DMS153 (cell line): ENCODE results near the gene ZBTB48.
A peak's percentile ranks its signal among the peaks of the same experiment; 100 is the strongest.

Experiments used
- DNase-seq: peaks from one replicate; lab custom pipeline; 2025; lab: John Stamatoyannopoulos, UW

The ZBTB48 gene

DNA sequence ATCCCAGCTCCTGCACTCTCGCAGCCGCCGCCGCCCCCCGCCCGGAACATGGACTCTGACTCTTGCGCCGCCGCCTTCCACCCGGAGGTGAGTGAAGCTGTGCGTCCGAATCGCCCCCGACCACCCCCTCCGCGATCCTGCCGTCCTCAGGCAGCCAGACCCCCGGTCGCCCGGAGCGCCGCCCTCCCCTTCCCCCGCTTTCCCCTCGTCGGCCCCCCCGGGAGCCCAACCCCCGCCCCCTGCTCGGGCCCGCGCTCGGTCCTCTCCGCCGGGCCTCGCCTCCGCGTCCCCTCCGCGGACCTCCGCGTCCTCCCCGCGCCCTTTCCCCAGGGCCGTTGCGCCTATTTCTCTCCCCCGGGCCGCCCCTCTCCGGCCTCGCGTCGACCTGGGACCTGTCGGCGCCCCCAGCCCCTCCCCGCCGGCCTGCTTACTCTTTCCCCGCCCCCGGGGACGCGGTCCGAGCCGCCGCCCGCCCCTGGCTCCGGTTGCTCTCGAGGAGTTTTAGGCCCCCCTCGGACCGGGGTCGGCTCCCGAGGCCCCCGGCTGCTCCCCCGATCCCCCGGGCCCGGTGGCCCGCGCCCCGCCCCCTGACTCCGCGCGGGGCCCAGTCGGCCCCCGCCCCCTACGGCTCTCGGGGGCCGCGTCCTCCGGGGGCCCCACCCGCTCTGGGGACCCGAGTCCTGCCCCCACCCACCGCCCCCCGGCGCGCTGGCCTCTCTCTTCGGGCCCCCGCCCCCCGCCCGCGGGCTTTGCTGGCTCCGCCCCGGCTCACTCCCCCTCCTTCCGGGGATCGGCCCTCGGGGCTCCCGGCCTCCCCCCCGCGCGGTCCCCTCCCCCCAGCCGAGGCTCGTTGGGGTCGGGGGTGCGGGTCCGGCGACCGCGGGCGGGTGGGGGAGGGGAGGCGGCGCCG, 34.5 kb downstream of the ZBTB48 start:
- DNase-seq = no peak

DNA sequence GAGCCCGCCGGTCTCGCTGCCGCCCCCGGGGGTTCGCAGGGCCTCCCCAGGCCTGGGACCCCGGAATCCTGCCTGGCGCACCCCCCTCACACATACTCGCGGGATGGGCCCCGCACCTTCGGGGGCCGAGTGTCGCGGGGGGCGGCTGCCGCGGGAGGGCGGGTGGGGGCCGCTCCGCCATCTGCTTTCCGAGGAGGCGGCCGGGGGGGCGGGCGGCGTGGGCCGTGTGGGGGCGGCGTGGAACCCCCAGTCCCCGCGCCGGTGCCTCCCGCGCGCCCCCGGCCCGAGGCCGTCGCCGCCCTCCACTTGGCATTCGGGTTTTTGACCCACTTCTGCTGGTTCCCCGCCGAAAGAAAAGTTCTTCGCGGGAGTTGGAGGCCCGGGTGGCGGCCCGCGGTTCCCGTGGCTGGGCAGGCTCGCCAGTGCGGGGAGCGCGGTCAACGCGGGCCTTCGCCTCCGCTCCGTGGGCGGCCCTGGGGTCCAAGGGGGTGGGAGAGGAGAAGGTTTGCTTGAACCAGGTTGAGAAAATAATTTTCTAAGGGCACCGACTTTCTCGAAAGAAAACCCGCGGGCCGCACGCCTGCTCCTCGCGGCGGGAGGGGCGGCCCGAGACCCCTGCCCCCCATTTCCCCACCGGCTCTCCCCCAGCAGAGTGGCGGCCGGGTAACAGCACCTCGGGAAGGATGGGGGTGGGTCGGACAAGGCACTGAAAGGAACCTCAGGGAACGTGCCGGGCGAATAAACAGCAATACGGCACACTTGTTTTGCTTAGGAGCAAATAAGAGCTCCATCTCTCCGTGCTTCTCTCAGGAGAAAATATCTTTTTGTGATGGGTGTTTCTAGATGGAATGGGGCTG, 35.4 kb downstream of the ZBTB48 start:
- no peak for DNase-seq

DNA sequence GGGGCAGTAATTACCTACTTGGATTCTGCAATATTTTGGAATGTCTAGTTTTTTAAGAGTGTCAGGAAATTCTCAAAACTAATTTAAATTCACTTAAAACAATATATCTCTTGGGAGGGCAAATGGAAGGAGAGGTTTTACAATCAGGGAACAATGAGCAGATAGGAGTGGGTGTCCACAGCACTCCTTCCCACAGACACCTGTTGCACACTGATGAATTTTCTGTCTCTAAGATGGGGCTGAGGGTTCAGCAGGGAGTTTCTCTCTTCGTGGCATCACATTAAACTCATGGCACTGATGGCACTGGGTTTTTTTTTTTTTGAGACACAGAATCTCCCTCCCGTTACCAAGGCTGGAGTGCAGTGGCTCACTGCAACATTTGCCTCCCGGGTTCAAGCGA, 39.3 kb downstream of the ZBTB48 start:
- DNase-seq = no peak

DNA sequence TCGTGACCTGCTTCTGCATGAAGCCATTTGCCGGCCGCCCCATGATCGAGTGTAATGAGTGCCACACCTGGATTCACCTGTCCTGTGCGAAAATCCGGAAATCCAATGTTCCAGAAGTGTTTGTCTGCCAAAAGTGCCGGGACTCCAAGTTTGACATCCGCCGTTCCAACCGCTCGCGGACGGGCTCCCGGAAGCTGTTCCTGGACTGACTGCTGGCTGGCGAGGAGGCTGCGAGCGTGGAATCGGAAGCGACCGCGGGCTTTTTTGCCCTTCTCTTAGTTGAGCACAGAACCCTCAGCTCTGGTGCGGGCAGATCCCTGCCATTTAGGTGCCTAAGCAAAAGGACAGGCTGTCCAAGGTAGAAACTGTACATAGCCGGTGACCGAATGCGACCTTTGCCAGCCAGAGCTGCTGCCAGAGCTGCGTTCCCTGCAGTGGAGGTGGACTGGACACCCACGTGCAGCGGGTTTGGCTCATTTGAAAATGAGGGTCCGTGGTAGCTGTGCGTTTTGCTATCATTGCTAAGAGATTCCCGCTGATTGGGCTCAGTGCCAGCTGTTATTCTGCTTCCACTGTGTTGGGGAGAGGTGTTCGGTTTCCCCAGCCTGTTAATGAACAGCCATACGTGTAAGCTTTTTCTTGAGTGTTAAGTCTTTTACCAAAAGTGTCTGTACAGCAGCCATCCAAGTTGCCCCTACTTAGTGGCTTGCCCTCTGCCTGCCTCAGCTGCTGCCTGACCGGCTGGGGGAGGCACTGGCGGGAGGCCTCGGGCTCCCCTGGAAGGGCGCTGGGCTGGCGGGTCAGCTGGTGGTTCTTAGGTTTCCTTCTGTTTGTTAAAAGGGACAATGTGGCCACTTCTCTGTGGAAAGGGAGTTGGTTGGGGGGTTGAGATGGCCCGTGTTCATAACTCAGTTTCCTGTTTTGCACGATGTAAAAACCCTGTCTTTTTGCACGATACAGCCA, 41.9 kb downstream of the ZBTB48 start:
- no peak for DNase-seq

GRCh38 chr1:6622396-6623152, 42.8 kb downstream of the ZBTB48 start:
- DNase-seq = no peak

DNA sequence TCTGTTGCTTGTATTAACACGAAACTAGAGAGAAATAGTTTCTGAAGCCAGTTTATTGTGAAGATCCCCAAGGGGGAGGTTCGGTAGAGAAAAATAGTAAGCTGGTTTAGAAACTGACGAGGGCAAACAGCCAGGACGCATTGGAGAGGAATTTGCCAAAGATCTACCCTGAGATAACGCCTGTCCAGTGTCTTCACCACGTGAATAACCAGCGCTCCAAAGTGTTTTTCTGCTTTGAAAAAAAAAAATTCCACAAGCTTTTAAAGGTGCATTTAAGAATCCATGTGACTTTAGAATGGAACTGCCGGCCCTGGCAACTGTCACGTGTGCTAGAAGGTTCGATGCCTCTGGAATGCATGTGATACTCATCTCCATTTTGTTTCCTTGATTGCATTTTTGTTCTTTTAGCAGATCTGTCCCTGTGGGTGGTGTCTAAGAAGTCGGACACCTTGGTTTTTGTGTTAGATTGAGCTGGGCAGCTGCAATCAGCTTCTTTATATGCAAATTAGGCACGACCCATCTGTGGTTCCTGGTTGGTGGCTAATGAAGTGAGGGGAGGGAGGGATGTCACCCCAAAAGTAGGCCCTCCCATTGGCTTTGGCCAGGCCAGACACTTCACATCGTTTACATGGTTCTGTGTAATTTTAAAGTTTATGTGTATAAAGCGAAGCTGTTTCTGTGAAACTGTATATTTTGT, 43.6 kb downstream of the ZBTB48 start:
- DNase-seq = no peak

- DNase-seq = peak; percentile 51
Observed at GRCh38 chr1:6624710-6625583, 45.2 kb downstream of the ZBTB48 start, which contains the start of gene THAP3. Gene THAP3 (plus strand): TSS chr1:6624868. CDS start chr1:6625219, 351 bp downstream.

DNA sequence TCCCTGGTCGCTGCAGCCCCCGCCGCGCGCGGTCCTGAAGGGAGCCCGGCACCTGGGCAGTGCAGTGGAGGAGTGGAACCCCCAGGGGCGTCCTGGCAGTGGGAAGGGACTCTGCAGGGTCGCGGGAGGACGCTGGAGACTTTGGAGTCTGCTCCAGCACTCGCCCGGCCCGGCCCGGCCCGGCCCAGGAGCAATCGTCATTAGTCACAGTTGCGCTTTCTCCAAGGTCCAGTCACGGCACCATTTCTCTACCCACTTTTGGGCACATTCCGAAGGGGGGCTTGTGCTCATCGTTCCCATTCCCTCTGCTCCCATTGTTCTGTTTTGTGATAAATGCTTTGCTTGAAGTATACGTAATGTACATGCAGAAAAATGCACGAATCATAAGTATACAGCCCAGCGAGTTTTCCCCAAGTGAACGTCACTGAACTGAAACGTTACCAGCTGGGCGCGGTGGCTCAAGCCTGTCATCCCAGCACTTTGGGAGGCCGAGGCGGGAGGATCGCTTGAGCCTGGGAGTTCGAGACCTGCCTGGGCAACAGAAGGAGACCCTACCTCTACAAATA, 45.9 kb downstream of the ZBTB48 start:
- no peak for DNase-seq

DNA sequence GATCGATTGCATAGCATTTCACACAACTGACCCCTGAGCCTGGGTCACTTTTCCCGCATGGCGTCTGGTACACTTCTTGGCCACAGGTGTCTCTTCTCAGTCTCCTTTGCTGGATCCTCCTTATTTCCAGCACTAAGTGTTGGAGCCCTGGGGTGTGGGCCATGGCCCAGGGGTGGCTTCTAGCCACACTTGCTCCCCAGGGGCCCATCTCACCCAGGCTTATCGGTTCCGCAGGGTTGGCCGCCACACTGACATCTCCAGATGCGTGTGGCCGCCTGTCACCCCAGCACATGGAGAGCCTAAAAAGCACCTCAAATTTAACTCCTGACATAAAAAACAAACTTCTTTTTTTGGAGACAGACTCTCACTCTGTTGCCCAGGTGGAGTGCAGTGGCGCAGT, 47.2 kb downstream of the ZBTB48 start:
- DNase-seq = no peak

DNA sequence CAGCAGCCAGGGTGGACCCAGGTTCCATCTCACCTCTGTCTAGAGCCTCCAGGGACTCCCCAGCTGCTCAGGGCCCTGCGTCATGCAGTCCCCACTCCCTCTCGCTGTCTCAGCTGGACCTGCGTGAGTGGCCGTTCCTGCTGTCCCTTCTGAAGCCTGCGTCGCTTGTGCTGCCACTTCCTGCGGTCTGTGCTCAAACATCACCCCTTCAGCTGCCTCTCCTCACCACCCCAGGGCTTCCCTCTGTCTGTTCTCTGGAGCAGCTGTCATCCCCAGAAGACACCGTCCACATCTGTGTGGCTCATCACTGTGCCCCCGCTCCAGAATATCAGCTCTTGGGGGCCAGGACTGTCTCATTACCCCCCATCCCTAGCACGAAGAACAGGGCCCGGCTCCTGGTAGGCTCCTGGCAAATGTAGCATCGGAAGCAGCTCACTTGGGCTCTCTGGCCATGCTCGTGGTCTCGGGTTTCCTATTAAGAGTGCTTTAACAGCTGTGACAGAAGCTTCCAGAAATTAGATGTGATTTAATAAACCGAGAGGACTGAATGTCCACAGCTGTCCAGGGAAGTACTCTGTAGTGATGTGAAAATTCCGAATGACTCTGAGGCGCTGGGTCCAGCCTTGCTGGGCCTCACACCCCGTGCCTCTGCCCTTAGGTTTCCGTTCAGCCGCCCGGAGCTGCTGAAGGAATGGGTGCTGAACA, 48.2 kb downstream of the ZBTB48 start:
- DNase-seq = no peak

- DNase-seq = no peak
Observed at GRCh38 chr1:6628971-6629479, 49.2 kb downstream of the ZBTB48 start.

- no peak for DNase-seq
Observed at GRCh38 chr1:6630027-6630426, 50.2 kb downstream of the ZBTB48 start.

DNA sequence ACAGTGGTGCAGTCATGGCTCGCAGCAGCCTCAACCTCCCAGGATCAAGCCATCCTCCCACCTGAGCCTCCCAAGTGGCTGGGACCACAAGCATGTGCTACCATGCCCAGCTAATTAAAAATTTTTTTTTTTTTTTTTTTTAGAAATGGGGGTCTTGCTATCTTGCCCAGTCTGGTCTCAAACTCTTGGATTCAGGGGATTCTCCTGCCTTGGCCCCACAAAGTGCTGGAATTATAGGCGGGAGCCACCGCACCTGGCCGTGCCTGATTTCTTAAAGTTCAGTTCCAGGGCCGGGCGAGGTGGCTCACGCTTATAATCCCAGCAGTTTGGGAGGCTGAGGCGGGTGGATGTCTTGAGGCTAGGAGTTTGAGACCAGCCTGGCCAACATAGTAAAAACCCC, 51.3 kb downstream of the ZBTB48 start:
- no peak for DNase-seq

DNA sequence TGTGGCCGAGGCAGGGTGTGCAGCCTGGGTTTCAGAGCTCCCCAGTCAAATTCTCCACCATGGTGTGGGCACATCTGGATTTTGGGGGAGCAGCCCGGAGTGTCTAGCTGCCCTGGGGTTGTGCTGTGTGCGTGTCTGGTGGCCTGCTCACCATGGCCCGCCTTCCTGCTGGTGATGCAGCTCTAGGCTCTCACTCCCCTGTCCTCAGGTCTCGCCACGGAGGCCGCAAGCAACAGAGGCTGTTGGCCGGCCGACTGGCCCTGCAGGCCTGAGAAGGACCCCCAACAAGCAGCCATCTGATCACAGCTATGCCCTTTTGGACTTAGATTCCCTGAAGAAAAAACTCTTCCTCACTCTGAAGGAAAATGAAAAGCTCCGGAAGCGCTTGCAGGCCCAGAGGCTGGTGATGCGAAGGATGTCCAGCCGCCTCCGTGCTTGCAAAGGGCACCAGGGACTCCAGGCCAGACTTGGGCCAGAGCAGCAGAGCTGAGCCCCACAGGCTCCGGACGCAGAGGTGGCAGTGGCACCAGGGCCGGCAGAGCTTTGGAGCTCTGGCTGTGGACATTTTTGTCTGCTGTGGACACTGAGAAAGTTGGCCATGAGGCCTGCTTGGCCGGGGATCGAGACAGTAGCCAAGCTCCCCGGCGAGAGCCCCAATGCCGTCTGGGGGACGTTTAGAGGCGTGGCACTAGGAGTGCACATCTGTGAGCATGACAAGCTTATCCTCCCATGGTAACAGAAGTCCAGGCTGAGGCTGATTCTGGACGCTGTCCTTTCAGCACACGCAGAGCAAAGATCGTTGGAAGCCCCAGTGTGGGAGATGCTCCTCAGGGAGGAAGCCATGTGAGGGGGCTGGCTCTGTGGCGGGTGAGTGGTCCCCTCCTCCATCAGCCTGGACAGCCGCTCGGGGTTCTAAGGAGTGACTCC, 53.1 kb downstream of the ZBTB48 start:
- no peak for DNase-seq

DNA sequence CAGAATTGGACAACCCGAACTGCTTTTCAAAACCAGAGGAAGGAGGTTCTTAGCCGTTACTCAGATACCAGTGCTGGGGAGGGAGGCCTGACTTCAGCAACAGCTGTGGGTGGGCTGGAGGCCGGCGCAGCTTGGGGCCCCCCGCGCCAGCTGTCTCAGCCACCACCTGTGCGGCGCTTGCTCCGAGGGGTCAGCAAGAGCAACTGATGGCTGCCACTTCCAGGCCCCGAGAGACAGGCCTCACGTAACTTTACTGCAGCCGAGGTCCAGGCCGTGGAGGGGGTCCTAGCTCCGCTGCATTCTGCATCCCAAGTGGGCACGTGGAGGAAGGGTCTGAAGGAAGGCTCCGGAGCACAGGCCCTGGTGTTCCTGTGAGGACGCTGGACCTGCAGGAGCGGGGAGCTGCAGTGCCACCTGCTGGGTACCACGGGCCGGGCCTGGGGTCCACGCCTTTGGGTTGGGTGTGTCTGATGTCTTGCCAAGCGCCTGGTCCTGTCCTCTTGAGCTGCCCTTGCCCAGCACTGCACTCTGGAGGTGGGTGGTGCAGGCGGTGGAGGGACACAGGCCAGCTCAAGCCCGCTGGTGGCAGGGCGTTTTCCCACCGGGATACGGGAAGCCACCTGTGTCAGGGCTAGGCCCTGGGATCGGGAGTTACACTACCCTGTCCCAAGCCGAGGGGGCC, 54.7 kb downstream of the ZBTB48 start:
- no peak for DNase-seq

DNA sequence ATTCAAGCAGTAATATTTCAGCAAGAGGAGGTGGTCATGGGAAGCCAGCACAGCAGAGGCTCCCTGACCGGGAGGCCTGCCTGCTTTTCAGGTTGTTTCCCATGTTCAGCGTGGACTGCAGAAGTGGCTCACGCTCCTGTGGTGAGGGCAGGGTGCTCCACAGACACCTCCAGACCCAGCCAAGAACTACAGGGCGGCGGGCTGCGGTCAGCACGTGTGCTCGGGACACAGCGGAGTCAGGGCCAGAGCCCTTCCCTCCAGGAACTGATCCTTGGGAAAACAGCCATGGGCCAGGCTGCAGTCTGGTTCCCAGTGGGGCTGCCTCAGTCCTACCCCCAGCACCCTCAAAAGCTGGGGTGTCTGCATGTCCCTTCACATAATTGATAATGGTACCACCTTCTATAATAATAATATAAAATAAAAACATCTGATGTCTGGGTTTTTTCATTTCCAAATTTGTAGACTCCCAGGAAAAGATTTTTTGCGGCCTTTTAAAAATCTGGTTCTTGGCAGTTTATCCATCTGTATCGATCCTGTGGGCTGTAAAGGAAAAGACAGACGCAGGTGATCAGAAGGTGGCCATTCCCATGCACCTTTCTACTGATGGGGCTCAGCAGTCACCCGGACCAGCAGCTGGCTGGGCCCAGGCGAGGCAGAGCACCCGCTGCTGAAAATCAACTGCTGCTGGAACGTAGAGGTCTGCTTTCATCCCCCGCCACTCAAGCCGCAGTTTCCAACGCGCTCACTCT, 55.5 kb downstream of the ZBTB48 start:
- DNase-seq = no peak
